ENCODE data around the gene PCDH7. TPM values are rescaled to one million over a fixed set of nuclear protein-coding genes. Genes with fewer than 3 reads are reported as not detected.

PCDH7 gene
- polyA plus RNA-seq, 1 experiment, result 18.5 TPM

DNA sequence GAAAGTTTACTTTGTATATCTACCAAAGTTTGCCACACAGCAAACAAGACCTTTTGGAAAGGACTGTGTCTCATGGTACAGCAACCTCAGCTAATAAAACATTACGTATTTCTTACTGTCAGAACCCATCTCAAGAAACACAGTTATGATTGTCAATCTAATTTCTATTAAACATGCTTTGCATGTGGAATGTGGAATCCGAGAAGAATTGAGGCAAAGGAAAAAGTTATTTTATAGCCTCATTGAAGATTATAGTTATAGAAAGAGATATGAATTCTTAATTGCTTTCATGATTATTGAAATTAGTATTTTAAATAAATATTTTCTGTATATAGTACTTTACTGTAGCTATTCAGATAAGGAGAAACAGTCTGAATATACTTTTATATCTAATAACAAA lies 5.4 kb downstream of the PCDH7 start:
- ChIA-PET CTCF (interaction anchor here (1.2 kb wide), 1 partner anchor 11 kb away, joined by 3 read pairs; no protein-coding TSS in a partner anchor), POLR2A (no interaction called here)
- TF ChIP-seq, protein P1, sequence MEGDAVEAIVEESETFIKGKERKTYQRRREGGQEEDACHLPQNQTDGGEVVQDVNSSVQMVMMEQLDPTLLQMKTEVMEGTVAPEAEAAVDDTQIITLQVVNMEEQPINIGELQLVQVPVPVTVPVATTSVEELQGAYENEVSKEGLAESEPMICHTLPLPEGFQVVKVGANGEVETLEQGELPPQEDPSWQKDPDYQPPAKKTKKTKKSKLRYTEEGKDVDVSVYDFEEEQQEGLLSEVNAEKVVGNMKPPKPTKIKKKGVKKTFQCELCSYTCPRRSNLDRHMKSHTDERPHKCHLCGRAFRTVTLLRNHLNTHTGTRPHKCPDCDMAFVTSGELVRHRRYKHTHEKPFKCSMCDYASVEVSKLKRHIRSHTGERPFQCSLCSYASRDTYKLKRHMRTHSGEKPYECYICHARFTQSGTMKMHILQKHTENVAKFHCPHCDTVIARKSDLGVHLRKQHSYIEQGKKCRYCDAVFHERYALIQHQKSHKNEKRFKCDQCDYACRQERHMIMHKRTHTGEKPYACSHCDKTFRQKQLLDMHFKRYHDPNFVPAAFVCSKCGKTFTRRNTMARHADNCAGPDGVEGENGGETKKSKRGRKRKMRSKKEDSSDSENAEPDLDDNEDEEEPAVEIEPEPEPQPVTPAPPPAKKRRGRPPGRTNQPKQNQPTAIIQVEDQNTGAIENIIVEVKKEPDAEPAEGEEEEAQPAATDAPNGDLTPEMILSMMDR (IDR thresholded peaks at IDR 0.05; ENCODE audit: low read depth, low read length), result no peak
- no peak for DNase-seq (ENCODE audit: low read depth, low spot score)
- Histone ChIP-seq H3K27ac (ENCODE audit: low read depth, low read length) (no peak overlapping the region), H3K4me3 (ENCODE audit: low read depth, low read length) (peak overlapping the region; percentile 87), H3K27me3 (ENCODE audit: control insufficient read depth, insufficient read depth, low read length) (no peaks in the 10 kb centered on the region), H3K9me3 (ENCODE audit: control insufficient read depth, insufficient read depth, low read length) (no peaks in the 10 kb centered on the region; the same call in 1 of the 2 replicates)

DNA sequence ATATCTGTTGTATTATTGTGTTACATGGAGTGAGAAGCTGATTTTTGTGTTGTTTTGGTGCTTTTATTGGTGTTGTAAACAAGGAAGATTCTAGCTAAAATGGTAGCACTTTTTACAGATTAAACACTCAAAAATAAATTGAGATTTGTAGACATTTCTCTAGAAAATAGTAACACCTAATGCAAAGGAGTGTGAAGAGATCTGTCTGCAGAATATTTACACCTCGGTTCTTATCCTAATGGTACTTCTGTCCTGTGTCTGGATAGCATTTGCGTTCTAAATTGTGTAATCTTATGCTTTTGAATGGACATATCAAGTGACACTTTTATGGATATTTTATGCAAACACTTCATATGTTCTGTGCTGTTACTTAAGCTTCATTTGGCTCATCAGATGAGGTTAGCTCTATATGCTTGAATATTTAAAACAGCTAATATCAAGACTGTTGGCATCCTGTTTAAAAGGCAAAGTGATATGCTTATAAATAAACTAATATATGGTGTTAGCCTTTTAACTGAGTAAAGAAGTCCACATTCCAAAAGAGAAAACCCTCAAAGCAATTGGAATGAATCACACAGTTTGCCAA lies 6.0 kb downstream of the PCDH7 start:
- Histone ChIP-seq H3K9me3 (ENCODE audit: control insufficient read depth, insufficient read depth, low read length) (no peaks in the 10 kb centered on the region; the same call in 1 of the 2 replicates), H3K27ac (ENCODE audit: low read depth, low read length) (no peak overlapping the region), H3K4me3 (ENCODE audit: low read depth, low read length) (peak overlapping the region; percentile 87), H3K27me3 (ENCODE audit: control insufficient read depth, insufficient read depth, low read length) (no peaks in the 10 kb centered on the region)
- CTCF ChIA-PET, result interaction anchor here (0.5 to 1.2 kb wide), 2 partner anchors 11 to 109 kb away, joined by 3 to 7 read pairs; no protein-coding TSS in a partner anchor
- POLR2A ChIA-PET, result no interaction called here
- TF ChIP-seq, protein P1 (IDR thresholded peaks at IDR 0.05; ENCODE audit: low read depth, low read length), result no peak
- no peak for DNase-seq (ENCODE audit: low read depth, low spot score)

DNA sequence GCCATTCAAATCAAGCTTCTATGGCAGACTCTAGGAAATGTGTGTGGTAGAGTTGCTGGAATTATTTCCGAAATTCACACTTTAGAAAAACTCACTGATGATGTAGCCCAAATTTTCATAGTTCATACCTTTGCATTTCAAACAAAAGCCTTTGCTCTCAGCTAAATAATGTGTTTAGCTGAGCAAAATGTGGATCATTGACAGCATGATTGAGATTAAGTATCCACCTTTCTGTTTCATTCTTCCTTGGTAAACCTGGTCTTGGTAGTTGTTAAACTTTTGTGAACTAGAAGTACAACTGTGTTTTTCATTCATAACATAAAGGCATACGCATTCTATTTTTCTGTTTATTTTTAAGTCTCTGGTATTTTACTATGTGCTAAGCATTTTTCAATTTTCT lies 7.2 kb downstream of the PCDH7 start:
- ChIA-PET CTCF (no interaction called here), POLR2A (no interaction called here)
- Histone ChIP-seq H3K27me3 (ENCODE audit: control insufficient read depth, insufficient read depth, low read length) (no peaks in the 10 kb centered on the region), H3K9me3 (ENCODE audit: control insufficient read depth, insufficient read depth, low read length) (no peaks in the 10 kb centered on the region; the same call in 1 of the 2 replicates), H3K4me3 (ENCODE audit: low read depth, low read length) (no peak overlapping the region), H3K27ac (ENCODE audit: low read depth, low read length) (no peak overlapping the region)
- TF ChIP-seq, protein P1 (IDR thresholded peaks at IDR 0.05; ENCODE audit: low read depth, low read length), result no peak
- no peak for DNase-seq (ENCODE audit: low read depth, low spot score)

DNA sequence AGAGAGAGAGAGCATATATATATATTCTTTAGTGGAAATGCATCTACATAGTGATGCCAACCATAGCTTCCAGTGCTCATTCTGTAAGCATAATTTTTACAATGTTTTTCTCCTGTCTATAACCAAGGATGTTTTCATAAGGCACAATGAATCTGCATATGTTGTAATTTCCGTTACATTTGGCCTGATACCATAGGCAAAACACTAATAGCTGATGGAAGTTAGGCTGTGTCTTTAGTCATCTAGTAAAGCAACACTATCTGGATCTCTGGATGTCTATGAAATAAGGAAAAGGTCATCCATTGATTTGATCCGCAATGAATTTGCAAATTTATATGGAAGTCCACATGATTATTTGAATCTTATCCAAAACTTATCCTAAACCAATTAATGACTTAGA lies 8.1 kb downstream of the PCDH7 start:
- ChIA-PET CTCF (interaction anchor here (0.5 to 1.1 kb wide), 3 partner anchors 13 to 46 kb away, joined by 3 to 5 read pairs (median 4); no protein-coding TSS in a partner anchor), POLR2A (no interaction called here)
- TF ChIP-seq, protein P1 (IDR thresholded peaks at IDR 0.05; ENCODE audit: low read depth, low read length), result no peak
- no peak for DNase-seq (ENCODE audit: low read depth, low spot score)
- no peak overlapping the region for H3K4me3 ChIP-seq (ENCODE audit: low read depth, low read length)
- H3K27me3 ChIP-seq (ENCODE audit: control insufficient read depth, insufficient read depth, low read length), result no peaks in the 10 kb centered on the region
- no peaks in the 10 kb centered on the region for H3K9me3 ChIP-seq (ENCODE audit: control insufficient read depth, insufficient read depth, low read length)
- no peak overlapping the region for H3K27ac ChIP-seq (ENCODE audit: low read depth, low read length)

DNA sequence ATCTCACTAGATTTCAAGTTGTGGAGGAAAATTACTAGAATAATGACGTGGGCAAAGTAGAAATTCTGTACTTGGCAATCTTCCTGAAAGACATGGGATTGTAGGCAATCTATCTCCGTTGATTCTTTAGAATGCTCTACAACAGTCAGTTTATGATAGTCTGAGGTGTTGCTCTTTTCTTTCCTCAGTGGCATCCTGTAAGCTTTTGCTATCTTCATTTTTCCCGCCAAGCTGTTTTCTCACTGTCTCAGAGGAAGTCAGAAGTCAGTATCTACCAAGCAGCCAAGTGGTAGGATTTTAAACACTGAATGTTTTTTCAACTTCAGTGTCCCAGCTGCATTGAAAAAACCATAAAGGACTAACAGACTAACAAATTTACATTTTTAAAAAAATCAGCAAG lies 23.7 kb downstream of the PCDH7 start:
- Histone ChIP-seq H3K4me3 (ENCODE audit: low read depth, low read length) (no peak overlapping the region), H3K27ac (ENCODE audit: low read depth, low read length) (no peak overlapping the region), H3K27me3 (ENCODE audit: control insufficient read depth, insufficient read depth, low read length) (no peaks in the 10 kb centered on the region), H3K9me3 (ENCODE audit: control insufficient read depth, insufficient read depth, low read length) (no peaks in the 10 kb centered on the region)
- ChIA-PET CTCF (no interaction called here), POLR2A (no interaction called here)
- TF ChIP-seq, protein P1 (IDR thresholded peaks at IDR 0.05; ENCODE audit: low read depth, low read length), result no peak
- DNase-seq (ENCODE audit: low read depth, low spot score), result no peak

Data from AG04450 (cell line).